ENCODE data around the gene PNRC2. TPM values are rescaled to one million over a fixed set of nuclear protein-coding genes. Genes with fewer than 3 reads are reported as not detected.

Gene PNRC2
- total and polyA plus RNA-seq, 12 donors = 57.6 to 187 (median 136) TPM

- Histone ChIP-seq H3K9me3 (replicated peaks in 1 of 3) (no peaks in the 10 kb centered on the region), H3K36me3 (replicated peaks in 1 of 2) (peaks cover 0 to 9% of the 10 kb centered on the region in 2 donors), H3K4me3 (peak overlapping the region in 2 of 4 donors; percentile 61 to 72), H3K4me1 (replicated peaks in 1 of 2) (peaks cover 11 to 24% of the 10 kb centered on the region in 2 donors), H3K27me3 (no peaks in the 10 kb centered on the region), H3K27ac (peak overlapping the region; percentile 64 to 99 (median 98))
- intact Hi-C loops (cut with DNase I) = loop anchor here in 1 of 2 donors (10.0 kb wide), 1 partner anchor 66 kb away; no protein-coding TSS in a partner anchor
- DNase-seq = peak; percentile 76 to 94 (median 91)
- WGBS, 4 donors = 1 to 3% (median 2%) methylated on average over 15 to 30 of the region's 30 CpGs
- TF ChIP-seq POLR2A (IDR thresholded peaks at IDR 0.05) = no peak
- TF ChIP-seq CTCF (IDR thresholded peaks at IDR 0.05) = peak in 3 of 6 experiments; percentile 13 to 46 (median 29)
These were observed 693 bp upstream of the PNRC2 start for GRCh38 chr1:23958810-23959460.

GRCh38 chr1:23960291-23961020 lies 828 bp downstream of the PNRC2 start:
- Histone ChIP-seq H3K27ac (peak overlapping the region; percentile 90 to 99 (median 98)), H3K27me3 (no peaks in the 10 kb centered on the region), H3K36me3 (replicated peaks in 1 of 2) (peaks cover 0 to 14% of the 10 kb centered on the region in 2 donors), H3K4me1 (replicated peaks in 1 of 2) (peaks cover 11 to 40% of the 10 kb centered on the region in 2 donors), H3K9me3 (replicated peaks in 1 of 3) (no peaks in the 10 kb centered on the region), H3K4me3 (peak overlapping the region; percentile 11 to 72 (median 52))
- intact Hi-C loops (cut with DNase I) = no loop called here
- TF ChIP-seq CTCF (IDR thresholded peaks at IDR 0.05) (no peak), POLR2A (IDR thresholded peaks at IDR 0.05) (peak in 1 of 2 donors; percentile 13)
- DNase-seq = no peak
- WGBS, 4 donors = 0 to 1% (median 0%) methylated on average over 15 of the region's 15 CpGs

- DNase-seq = no peak
- no peak for TF ChIP-seq POLR2A (IDR thresholded peaks at IDR 0.05)
- no peak for TF ChIP-seq CTCF (IDR thresholded peaks at IDR 0.05)
- Histone ChIP-seq H3K36me3 (replicated peaks in 1 of 2) (peaks cover 0 to 42% of the 10 kb centered on the region in 2 donors), H3K9me3 (replicated peaks in 1 of 3) (no peaks in the 10 kb centered on the region), H3K27me3 (no peaks in the 10 kb centered on the region), H3K27ac (peak overlapping the region in 2 of 5 donors; percentile 29 to 76), H3K4me1 (replicated peaks in 1 of 2) (peaks cover 5 to 34% of the 10 kb centered on the region in 2 donors), H3K4me3 (no peak overlapping the region)
- 91 to 97% (median 92%) methylated on average over 1 of the region's 1 CpG for whole genome bisulfite sequencing, 4 donors
- intact Hi-C loops (cut with DNase I) = no loop called here
These were observed 4.1 kb downstream of the PNRC2 start for GRCh38 chr1:23963617-23964234.

- Histone ChIP-seq H3K9me3 (replicated peaks in 1 of 3) (no peaks in the 10 kb centered on the region), H3K36me3 (replicated peaks in 1 of 2) (peaks cover 0 to 47% of the 10 kb centered on the region in 2 donors), H3K4me3 (no peak overlapping the region), H3K4me1 (replicated peaks in 1 of 2) (peaks cover 4 to 33% of the 10 kb centered on the region in 2 donors), H3K27me3 (no peaks in the 10 kb centered on the region), H3K27ac (peak overlapping the region in 3 of 5 donors; percentile 29 to 76 (median 51))
- intact Hi-C loops (cut with DNase I) = no loop called here
- WGBS, 4 donors = 78 to 89% (median 86%) methylated on average over 3 of the region's 3 CpGs
- TF ChIP-seq CTCF (IDR thresholded peaks at IDR 0.05) = no peak
- no peak for DNase-seq
These were observed 4.6 kb downstream of the PNRC2 start for GRCh38 chr1:23964235-23964668.
